OCI-LY3 (cell line): Measurements from ENCODE around the gene DLG4.
A peak's percentile ranks its signal among the peaks of the same experiment; 100 is the strongest.

Experiments used
- H2AFZ ChIP-seq: fragments of 200-600, 300-600 bp; shearing (Covaris generic); 2 replicates; pipeline ENCODE4 v1.6.0; 2014; ENCODE audit warnings: antibody characterized with exemption, low read depth, low read length
- H3K27ac ChIP-seq: fragments of 200-600, 300-600 bp; sonication (generic); 2 replicates; pipeline ENCODE4 v1.5.1; 2014; ENCODE audit warnings: mild to moderate bottlenecking, low read length, moderate library complexity, mixed read lengths
- H3K27me3 ChIP-seq: fragments of 200-600, 300-600 bp; sonication (generic); 2 replicates; pipeline ENCODE4 v1.6.1; 2014; ENCODE audit warnings: low read depth, low read length, mixed read lengths
- H3K36me3 ChIP-seq: fragments of 200-600, 300-600 bp; sonication (generic); replicated peaks from 2 replicates; pipeline ENCODE3; 2014; ENCODE audit warnings: low read depth, low read length, mixed read lengths
- H3K4me1 ChIP-seq: fragments of 300-600, 200-600 bp; sonication (generic); 2 replicates; pipeline ENCODE4 v1.6.1; 2014; ENCODE audit warnings: low read length, mixed read lengths
- H3K4me2 ChIP-seq: fragments of 200-600, 300-600 bp; sonication (generic); 2 replicates; pipeline ENCODE4 v1.6.1; 2014; ENCODE audit warnings: low read length, mixed read lengths
- H3K4me3 ChIP-seq: fragments of 300-600, 200-600 bp; sonication (generic); 2 replicates; pipeline ENCODE4 v1.5.1; 2014; ENCODE audit warnings: antibody characterized with exemption, mild to moderate bottlenecking, low read length, moderate library complexity
- H3K79me2 ChIP-seq: fragments of 300-600, 200-600 bp; shearing (Covaris generic); 2 replicates; pipeline ENCODE4 v1.6.1; 2014; ENCODE audit warnings: mild to moderate bottlenecking, low read length, mixed read lengths
- H3K9ac ChIP-seq: fragments of 300-600, 200-600 bp; shearing (Covaris generic); 2 replicates; pipeline ENCODE4 v1.6.0; 2014; ENCODE audit warnings: mild to moderate bottlenecking, low read length, moderate library complexity
- H3K9me3 ChIP-seq: fragments of 200-600, 300-600 bp; shearing (Covaris generic); 2 replicates; pipeline ENCODE4 v1.6.1; 2014; ENCODE audit warnings: low read length, mixed read lengths; ENCODE audit not compliant: insufficient read depth
- H4K20me1 ChIP-seq: fragments of 200-600, 300-600 bp; sonication (generic); 2 replicates; pipeline ENCODE4 v1.6.1; 2016; ENCODE audit warnings: low read length, mixed read lengths; ENCODE audit not compliant: insufficient read depth
- EZH2phosphoT487 ChIP-seq: fragments of 200-600 bp; shearing (Covaris generic); IDR thresholded peaks from 2 replicates; pipeline ENCODE4 v1.6.1; 2018; ENCODE audit warnings: antibody characterized with exemption, mixed run types, low read depth
- TF ChIP-seq, protein P1 (sequence below): fragments of 200-600, 300-600 bp; sonication (generic); IDR thresholded peaks from 2 replicates; pipeline ENCODE4 v1.5.1; 2014; ENCODE audit warnings: antibody characterized with exemption, low read length, low read depth

The DLG4 gene

DNA sequence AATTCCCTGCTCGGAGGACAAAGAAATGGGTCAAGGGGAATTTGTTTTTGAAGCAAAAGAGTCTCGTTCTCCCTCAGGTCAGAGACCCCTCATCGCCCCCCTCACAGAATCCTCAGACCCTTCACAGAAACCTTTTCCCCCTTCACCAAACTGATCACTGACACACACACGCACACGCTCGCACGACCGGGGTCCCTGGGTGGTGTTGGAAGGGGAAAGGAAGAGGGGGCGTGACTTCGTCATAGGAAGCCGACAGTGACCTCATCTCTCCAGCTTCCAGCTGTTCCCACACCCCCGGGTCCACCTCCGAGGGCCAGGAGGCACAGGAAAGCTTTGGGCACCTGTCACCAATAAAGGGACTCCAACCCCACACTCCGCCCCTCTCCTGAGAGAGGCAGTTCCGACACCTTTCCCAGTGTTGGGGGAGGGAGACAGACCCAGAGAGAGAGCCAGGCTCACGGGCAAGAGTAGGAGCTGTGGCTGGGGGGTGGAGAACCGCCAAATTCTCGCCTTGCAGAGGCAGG, 41.6 kb downstream of the DLG4 start:
- Histone ChIP-seq H3K36me3 (no peaks in the 10 kb centered on the region), H3K27ac (no peak overlapping the region), H3K4me1 (peaks cover 5% of the 10 kb centered on the region), H3K4me3 (peak overlapping the region; percentile 90), H3K27me3 (no peaks in the 10 kb centered on the region), H2AFZ (peak overlapping the region; percentile 90), H4K20me1 (no peaks in the 10 kb centered on the region), H3K79me2 (no peaks in the 10 kb centered on the region), H3K4me2 (peak overlapping the region; percentile 100), H3K9me3 (no peaks in the 10 kb centered on the region), H3K9ac (peak overlapping the region; percentile 56)
- TF ChIP-seq, protein P1, sequence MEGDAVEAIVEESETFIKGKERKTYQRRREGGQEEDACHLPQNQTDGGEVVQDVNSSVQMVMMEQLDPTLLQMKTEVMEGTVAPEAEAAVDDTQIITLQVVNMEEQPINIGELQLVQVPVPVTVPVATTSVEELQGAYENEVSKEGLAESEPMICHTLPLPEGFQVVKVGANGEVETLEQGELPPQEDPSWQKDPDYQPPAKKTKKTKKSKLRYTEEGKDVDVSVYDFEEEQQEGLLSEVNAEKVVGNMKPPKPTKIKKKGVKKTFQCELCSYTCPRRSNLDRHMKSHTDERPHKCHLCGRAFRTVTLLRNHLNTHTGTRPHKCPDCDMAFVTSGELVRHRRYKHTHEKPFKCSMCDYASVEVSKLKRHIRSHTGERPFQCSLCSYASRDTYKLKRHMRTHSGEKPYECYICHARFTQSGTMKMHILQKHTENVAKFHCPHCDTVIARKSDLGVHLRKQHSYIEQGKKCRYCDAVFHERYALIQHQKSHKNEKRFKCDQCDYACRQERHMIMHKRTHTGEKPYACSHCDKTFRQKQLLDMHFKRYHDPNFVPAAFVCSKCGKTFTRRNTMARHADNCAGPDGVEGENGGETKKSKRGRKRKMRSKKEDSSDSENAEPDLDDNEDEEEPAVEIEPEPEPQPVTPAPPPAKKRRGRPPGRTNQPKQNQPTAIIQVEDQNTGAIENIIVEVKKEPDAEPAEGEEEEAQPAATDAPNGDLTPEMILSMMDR = no peak
- no peak for TF ChIP-seq EZH2phosphoT487

DNA sequence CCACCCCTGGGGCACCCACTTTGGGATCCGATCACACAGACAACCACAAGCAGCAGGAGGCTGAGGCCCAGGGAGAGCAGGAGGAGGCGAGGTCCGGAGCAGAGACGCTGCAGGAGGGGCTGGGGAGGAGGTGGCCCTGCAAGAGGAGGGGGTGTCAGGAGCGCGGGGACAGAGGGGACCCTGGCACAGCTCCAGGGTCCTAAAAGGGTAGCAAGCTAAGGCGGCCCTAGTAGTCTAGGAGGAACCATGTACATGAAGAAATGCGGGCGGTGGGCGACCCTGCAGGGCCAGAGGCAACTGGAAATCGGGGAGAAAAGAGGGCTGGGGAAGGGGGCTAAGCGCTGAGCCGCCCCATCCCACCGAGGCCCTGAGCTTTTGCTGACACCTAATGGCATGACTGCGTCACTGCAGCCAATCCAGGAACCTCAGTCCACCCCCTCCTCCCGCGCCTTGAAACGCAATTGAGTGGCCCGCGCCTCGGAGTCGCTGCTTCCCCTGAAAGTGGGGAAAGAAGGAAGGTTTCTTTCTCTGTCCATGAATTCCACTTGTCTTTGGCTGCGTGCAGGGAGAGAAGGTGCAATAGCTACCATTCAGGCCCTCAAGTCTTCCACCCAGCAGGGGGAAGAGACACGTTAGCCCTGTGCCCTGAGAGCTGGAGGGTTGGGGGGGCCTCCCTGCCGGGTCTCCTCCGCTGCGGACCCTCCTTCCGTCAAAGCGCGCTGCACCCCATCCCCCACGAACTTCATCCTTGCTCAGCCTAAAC, 42.3 kb downstream of the DLG4 start:
- Histone ChIP-seq H3K79me2 (no peaks in the 10 kb centered on the region), H3K36me3 (no peaks in the 10 kb centered on the region), H4K20me1 (no peaks in the 10 kb centered on the region), H3K4me1 (peaks cover 5% of the 10 kb centered on the region), H3K27ac (no peak overlapping the region), H3K4me2 (peak overlapping the region; percentile 100), H3K9me3 (no peaks in the 10 kb centered on the region), H3K9ac (peak overlapping the region; percentile 56), H3K4me3 (peak overlapping the region; percentile 90), H3K27me3 (no peaks in the 10 kb centered on the region), H2AFZ (peak overlapping the region; percentile 90)
- TF ChIP-seq, protein P1 = peak; percentile 66
- no peak for TF ChIP-seq EZH2phosphoT487

DNA sequence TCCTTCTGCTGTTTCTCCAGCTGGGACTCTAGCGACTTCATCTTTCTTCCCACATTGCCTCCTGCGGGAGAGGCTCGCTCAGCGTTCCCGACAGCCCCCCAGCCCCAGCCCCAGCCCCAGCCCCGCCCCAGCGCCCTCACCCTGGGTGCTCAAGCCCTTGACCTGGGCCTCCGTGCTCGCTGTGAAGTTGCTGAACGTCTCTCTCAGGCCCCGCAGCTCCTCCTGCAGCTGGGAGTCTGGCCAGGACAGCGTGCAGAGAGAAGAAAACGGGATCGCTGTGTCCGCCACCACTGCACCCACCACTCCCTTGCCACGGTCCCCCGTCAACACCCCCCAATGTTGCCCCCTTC, 42.8 kb downstream of the DLG4 start:
- Histone ChIP-seq H3K4me3 (peak overlapping the region; percentile 90; the same call in 1 of the 2 replicates), H3K79me2 (no peaks in the 10 kb centered on the region), H3K9me3 (no peaks in the 10 kb centered on the region), H3K4me2 (peak overlapping the region; percentile 100; the same call in 1 of the 2 replicates), H4K20me1 (no peaks in the 10 kb centered on the region), H3K27me3 (no peaks in the 10 kb centered on the region), H3K9ac (no peak overlapping the region), H3K36me3 (no peaks in the 10 kb centered on the region), H3K4me1 (peaks cover 5% of the 10 kb centered on the region), H2AFZ (0 out of 2 replicates have a peak overlapping the region, but pooled peaks have one; percentile 90), H3K27ac (no peak overlapping the region)
- TF ChIP-seq, protein P1 = no peak
- no peak for TF ChIP-seq EZH2phosphoT487

DNA sequence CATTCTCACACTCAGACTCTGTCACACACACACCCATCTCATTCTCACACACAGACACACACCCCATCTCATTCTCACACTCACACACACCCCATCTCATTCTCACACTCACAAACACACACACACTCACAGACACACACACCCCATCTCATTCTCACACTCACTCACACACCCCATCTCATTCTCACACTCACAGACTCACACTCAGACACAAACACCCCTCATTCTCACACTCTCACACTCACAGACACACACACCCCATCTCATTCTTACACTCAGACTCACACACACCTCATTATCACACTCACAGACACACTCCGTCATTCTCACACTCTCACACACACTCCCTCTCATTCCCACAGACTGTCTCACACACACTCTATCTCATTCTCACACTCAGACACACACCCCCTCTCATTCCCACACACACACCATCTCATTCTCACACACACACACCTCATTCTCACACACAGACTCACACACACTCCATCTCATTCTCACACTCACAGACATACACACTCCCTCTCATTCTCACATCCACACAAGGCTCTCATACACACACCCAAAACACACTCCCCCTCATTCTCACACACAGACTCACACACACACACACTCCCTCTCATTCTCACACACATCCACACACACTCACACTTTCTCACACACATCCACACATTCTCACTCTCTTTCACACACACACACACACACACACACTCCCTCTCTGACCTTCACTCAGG, 43.4 kb downstream of the DLG4 start:
- H3K79me2 ChIP-seq = no peaks in the 10 kb centered on the region
- H3K4me3 ChIP-seq = no peak overlapping the region
- peaks cover 5% of the 10 kb centered on the region for H3K4me1 ChIP-seq
- no peaks in the 10 kb centered on the region for H4K20me1 ChIP-seq
- TF ChIP-seq EZH2phosphoT487 = no peak
- TF ChIP-seq, protein P1 = no peak
- no peaks in the 10 kb centered on the region for H3K27me3 ChIP-seq
- no peaks in the 10 kb centered on the region for H3K36me3 ChIP-seq
- no peak overlapping the region for H3K4me2 ChIP-seq
- H2AFZ ChIP-seq = no peak overlapping the region
- no peak overlapping the region for H3K27ac ChIP-seq
- H3K9me3 ChIP-seq = no peaks in the 10 kb centered on the region
- no peak overlapping the region for H3K9ac ChIP-seq
